ENCODE results near the gene ACD.

Gene ACD

GRCh38 chr16:67707790-67708189 lies 47.7 kb upstream of the ACD start:
- no peaks in the 10 kb centered on the region for H3K9me3 ChIP-seq (ENCODE audit: low read length)
- H3K36me3 ChIP-seq (ENCODE audit: insufficient read depth, low read length) = peaks cover 7% of the 10 kb centered on the region; the same call in 1 of the 2 replicates
- no peaks in the 10 kb centered on the region for H3F3A ChIP-seq (ENCODE audit: insufficient read depth, low read length)
- no peak overlapping the region for H2AFZ ChIP-seq (ENCODE audit: low read length)
- peaks cover 9% of the 10 kb centered on the region for H3K4me1 ChIP-seq (ENCODE audit: insufficient read depth, low read length, severe bottlenecking)
- H3K79me2 ChIP-seq (ENCODE audit: insufficient read depth, low read length) = peaks cover 43% of the 10 kb centered on the region
- TF ChIP-seq CTCF (IDR thresholded peaks at IDR 0.05; ENCODE audit: low read length) (no peak), EZH2 (IDR thresholded peaks at IDR 0.05; ENCODE audit: borderline replicate concordance, low read length) (no peak)
- no peaks in the 10 kb centered on the region for H4K20me1 ChIP-seq (ENCODE audit: insufficient read depth, low read length)
- no peaks in the 10 kb centered on the region for H3K9me2 ChIP-seq (ENCODE audit: low read depth, low read length)
- no peak overlapping the region for H3K9ac ChIP-seq (ENCODE audit: low read length)
- H3K27ac ChIP-seq (ENCODE audit: low read depth, low read length, poor library complexity, severe bottlenecking) = no peak overlapping the region
- H3K27me3 ChIP-seq (ENCODE audit: insufficient read depth, low read length) = no peaks in the 10 kb centered on the region
- H3K4me2 ChIP-seq (ENCODE audit: low read length) = no peak overlapping the region
- no peak overlapping the region for H3K4me3 ChIP-seq (ENCODE audit: low read depth, low read length, poor library complexity, severe bottlenecking)

GRCh38 chr16:67707210-67707609 lies 47.1 kb upstream of the ACD start:
- Histone ChIP-seq H3K36me3 (ENCODE audit: insufficient read depth, low read length) (peaks cover 7% of the 10 kb centered on the region; the same call in 1 of the 2 replicates), H3K79me2 (ENCODE audit: insufficient read depth, low read length) (peaks cover 43% of the 10 kb centered on the region), H3K4me3 (ENCODE audit: low read depth, low read length, poor library complexity, severe bottlenecking) (no peak overlapping the region), H3K9me3 (ENCODE audit: low read length) (no peaks in the 10 kb centered on the region), H3K9ac (ENCODE audit: low read length) (no peak overlapping the region), H3K27ac (ENCODE audit: low read depth, low read length, poor library complexity, severe bottlenecking) (no peak overlapping the region), H3K9me2 (ENCODE audit: low read depth, low read length) (no peaks in the 10 kb centered on the region), H3F3A (ENCODE audit: insufficient read depth, low read length) (no peaks in the 10 kb centered on the region), H4K20me1 (ENCODE audit: insufficient read depth, low read length) (no peaks in the 10 kb centered on the region), H2AFZ (ENCODE audit: low read length) (no peak overlapping the region), H3K4me2 (ENCODE audit: low read length) (no peak overlapping the region), H3K27me3 (ENCODE audit: insufficient read depth, low read length) (no peaks in the 10 kb centered on the region), H3K4me1 (ENCODE audit: insufficient read depth, low read length, severe bottlenecking) (peaks cover 9% of the 10 kb centered on the region)
- TF ChIP-seq CTCF (IDR thresholded peaks at IDR 0.05; ENCODE audit: low read length) = no peak
- TF ChIP-seq EZH2 (IDR thresholded peaks at IDR 0.05; ENCODE audit: borderline replicate concordance, low read length) = no peak

GRCh38 chr16:67704110-67704509 lies 44.0 kb upstream of the ACD start:
- Histone ChIP-seq H4K20me1 (ENCODE audit: insufficient read depth, low read length) (no peaks in the 10 kb centered on the region), H3K79me2 (ENCODE audit: insufficient read depth, low read length) (peaks cover 43% of the 10 kb centered on the region), H3K9me3 (ENCODE audit: low read length) (no peaks in the 10 kb centered on the region), H3K36me3 (ENCODE audit: insufficient read depth, low read length) (peaks cover 11% of the 10 kb centered on the region), H3K4me2 (ENCODE audit: low read length) (no peak overlapping the region), H3K4me1 (ENCODE audit: insufficient read depth, low read length, severe bottlenecking) (peaks cover 9% of the 10 kb centered on the region), H2AFZ (ENCODE audit: low read length) (no peak overlapping the region), H3K27me3 (ENCODE audit: insufficient read depth, low read length) (no peaks in the 10 kb centered on the region), H3K4me3 (ENCODE audit: low read depth, low read length, poor library complexity, severe bottlenecking) (no peak overlapping the region), H3K27ac (ENCODE audit: low read depth, low read length, poor library complexity, severe bottlenecking) (no peak overlapping the region), H3K9me2 (ENCODE audit: low read depth, low read length) (no peaks in the 10 kb centered on the region), H3F3A (ENCODE audit: insufficient read depth, low read length) (no peaks in the 10 kb centered on the region), H3K9ac (ENCODE audit: low read length) (no peak overlapping the region)
- TF ChIP-seq EZH2 (IDR thresholded peaks at IDR 0.05; ENCODE audit: borderline replicate concordance, low read length) (no peak), CTCF (IDR thresholded peaks at IDR 0.05; ENCODE audit: low read length) (no peak)
